Embryonic facial prominence (tissue), 1 donor: ENCODE measurements around the gene GOLM1.

ENCODE experiments used
- DNase-seq: peaks from one replicate; pipeline ENCODE4 v3.0.0-alpha.2; 2016; ENCODE audit errors: extremely low spot score

Gene GOLM1

GRCh38 chr9:86045654-86046053 lies 53.7 kb downstream of the GOLM1 start:
- no peak for DNase-seq

- no peak for DNase-seq
Observed at GRCh38 chr9:86043999-86044398, 55.4 kb downstream of the GOLM1 start.

GRCh38 chr9:86043586-86043985 lies 55.8 kb downstream of the GOLM1 start:
- no peak for DNase-seq

- no peak for DNase-seq
Observed at GRCh38 chr9:86042199-86042978, 57.0 kb downstream of the GOLM1 start.

- DNase-seq, result no peak
Observed at GRCh38 chr9:86041311-86041741, 58.0 kb downstream of the GOLM1 start.

GRCh38 chr9:86040861-86041155 lies 58.5 kb downstream of the GOLM1 start:
- DNase-seq, result no peak

- no peak for DNase-seq
Observed at GRCh38 chr9:86039991-86040860, 59.1 kb downstream of the GOLM1 start.

- DNase-seq, result no peak
Observed at GRCh38 chr9:86036555-86036954, 62.8 kb downstream of the GOLM1 start.

- DNase-seq, result no peak
Observed at GRCh38 chr9:86035827-86036440, 63.4 kb downstream of the GOLM1 start.

- DNase-seq, result no peak
Observed at GRCh38 chr9:86034863-86035734, 64.3 kb downstream of the GOLM1 start.

- no peak for DNase-seq
Observed at GRCh38 chr9:86027767-86028166, 71.6 kb downstream of the GOLM1 start.

GRCh38 chr9:86022687-86023266 lies 76.6 kb downstream of the GOLM1 start:
- DNase-seq, result no peak

- no peak for DNase-seq
Observed at GRCh38 chr9:86021166-86021565, 78.2 kb downstream of the GOLM1 start.

GRCh38 chr9:86020731-86021130 lies 78.6 kb downstream of the GOLM1 start:
- no peak for DNase-seq

GRCh38 chr9:86009133-86009532 lies 90.2 kb downstream of the GOLM1 start:
- DNase-seq, result no peak

GRCh38 chr9:86005253-86005775 lies 94.0 kb downstream of the GOLM1 start:
- no peak for DNase-seq

- DNase-seq, result no peak
Observed at GRCh38 chr9:85995599-85995998, 103.8 kb downstream of the GOLM1 start.

- DNase-seq, result no peak
Observed at GRCh38 chr9:85995097-85995496, 104.3 kb downstream of the GOLM1 start.

GRCh38 chr9:85994191-85994590 lies 105.2 kb downstream of the GOLM1 start:
- no peak for DNase-seq

GRCh38 chr9:85987236-85987635 lies 112.1 kb downstream of the GOLM1 start:
- no peak for DNase-seq

GRCh38 chr9:85984457-85984856 lies 114.9 kb downstream of the GOLM1 start:
- DNase-seq, result no peak
